VCaP (cell line): Measurements from ENCODE around the gene FMNL2.

ENCODE experiments used
- H3K27ac ChIP-seq: fragments of 450-650 bp; 2 replicates; pipeline ENCODE4 v1.5.1; 2017
- TF ChIP-seq, protein P1 (sequence below): fragments of 450-650 bp; conservative IDR thresholded peaks from 2 replicates; pipeline ENCODE4 v1.5.1; 2017; ENCODE audit warnings: mild to moderate bottlenecking, moderate library complexity

Gene FMNL2

DNA sequence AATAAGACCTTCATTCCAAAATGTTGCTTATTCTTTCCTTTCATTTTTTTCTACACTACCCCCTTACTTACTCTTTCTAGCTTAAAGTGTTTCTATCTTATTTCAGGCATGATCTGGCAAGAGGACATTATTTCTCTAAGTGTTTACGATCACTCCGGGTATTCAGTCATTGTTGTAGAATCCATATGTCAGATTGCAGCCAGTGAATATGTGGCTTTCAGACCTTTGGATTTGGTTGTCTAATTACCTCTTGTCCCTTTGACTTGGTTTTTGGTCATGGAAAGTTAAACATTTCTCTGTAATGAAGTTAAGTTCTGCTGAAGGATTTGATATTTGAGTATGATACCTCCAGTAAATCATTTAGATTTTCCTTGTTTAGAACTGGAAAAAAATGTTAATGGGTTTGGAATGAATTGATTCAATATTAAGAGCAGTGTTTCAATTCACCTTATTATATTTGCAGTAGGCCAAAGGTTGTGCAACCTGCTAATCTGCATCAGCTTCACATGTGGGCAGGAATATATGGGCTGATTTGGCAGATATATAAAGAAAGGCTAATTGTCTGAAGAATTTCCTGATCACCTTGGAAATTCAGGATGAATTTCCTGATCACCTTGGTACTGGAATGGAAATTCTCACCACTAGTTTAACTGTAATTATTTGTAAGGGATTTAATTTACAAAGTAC is 227.4 kb downstream of the FMNL2 start:
- TF ChIP-seq, protein P1, sequence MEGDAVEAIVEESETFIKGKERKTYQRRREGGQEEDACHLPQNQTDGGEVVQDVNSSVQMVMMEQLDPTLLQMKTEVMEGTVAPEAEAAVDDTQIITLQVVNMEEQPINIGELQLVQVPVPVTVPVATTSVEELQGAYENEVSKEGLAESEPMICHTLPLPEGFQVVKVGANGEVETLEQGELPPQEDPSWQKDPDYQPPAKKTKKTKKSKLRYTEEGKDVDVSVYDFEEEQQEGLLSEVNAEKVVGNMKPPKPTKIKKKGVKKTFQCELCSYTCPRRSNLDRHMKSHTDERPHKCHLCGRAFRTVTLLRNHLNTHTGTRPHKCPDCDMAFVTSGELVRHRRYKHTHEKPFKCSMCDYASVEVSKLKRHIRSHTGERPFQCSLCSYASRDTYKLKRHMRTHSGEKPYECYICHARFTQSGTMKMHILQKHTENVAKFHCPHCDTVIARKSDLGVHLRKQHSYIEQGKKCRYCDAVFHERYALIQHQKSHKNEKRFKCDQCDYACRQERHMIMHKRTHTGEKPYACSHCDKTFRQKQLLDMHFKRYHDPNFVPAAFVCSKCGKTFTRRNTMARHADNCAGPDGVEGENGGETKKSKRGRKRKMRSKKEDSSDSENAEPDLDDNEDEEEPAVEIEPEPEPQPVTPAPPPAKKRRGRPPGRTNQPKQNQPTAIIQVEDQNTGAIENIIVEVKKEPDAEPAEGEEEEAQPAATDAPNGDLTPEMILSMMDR: no peak
- H3K27ac ChIP-seq: no peak overlapping the region

DNA sequence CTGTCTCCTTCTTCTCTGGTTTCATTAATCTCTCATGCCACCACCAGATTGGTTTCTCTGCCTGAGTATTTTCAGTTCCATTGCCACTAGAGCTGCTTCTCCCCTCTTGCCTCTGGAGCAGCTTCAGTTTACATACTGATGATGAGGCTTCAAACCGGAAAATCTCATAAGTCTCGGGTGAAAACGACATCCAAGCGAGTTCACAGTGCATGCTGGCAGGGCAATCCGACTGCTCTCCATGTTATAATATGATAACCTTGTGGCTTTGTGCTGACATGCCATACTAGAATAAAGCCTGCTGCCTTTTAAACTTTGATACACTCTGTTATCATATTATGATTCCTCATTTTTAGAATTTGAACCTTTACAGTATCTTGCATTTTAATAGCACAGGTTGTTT is 228.8 kb downstream of the FMNL2 start:
- H3K27ac ChIP-seq: no peak overlapping the region
- TF ChIP-seq, protein P1: no peak

DNA sequence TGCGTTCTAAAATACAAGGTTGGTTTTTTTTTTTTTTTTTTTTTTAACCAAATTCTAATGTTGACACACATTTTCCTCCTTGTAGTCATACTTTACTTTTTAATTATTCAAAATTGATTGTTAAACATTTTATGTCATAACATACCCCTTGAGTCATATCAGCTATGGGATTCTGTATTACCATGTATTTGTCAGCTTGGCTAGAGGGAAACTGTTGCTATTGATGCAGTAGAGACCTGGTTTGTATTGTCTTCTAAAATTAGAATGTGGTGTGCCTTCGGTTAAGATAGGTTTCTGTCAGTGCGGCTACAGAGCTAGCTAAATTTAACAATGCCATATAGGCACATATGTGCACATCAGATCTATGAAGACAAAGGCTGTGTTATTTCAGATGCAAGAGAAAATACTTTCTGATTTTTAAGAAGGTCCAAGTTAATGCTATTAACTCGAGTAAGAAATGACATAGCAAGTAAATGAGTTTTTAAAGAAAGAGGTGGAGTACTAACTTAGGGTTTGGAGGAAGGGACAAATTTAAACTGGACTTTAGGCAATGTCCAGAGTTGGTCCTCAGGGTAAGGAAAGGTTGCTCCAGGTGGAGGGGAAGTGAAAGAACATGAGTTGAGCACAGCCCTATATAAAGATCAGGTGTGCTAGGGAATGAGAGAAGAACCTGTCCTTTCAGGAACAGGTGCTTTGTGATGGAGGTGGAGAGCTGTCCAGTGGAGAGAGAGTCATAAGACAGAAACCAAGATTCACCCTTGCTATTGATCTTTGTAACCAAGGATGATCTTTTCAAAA is 230.0 kb downstream of the FMNL2 start:
- TF ChIP-seq, protein P1: no peak
- H3K27ac ChIP-seq: no peak overlapping the region

DNA sequence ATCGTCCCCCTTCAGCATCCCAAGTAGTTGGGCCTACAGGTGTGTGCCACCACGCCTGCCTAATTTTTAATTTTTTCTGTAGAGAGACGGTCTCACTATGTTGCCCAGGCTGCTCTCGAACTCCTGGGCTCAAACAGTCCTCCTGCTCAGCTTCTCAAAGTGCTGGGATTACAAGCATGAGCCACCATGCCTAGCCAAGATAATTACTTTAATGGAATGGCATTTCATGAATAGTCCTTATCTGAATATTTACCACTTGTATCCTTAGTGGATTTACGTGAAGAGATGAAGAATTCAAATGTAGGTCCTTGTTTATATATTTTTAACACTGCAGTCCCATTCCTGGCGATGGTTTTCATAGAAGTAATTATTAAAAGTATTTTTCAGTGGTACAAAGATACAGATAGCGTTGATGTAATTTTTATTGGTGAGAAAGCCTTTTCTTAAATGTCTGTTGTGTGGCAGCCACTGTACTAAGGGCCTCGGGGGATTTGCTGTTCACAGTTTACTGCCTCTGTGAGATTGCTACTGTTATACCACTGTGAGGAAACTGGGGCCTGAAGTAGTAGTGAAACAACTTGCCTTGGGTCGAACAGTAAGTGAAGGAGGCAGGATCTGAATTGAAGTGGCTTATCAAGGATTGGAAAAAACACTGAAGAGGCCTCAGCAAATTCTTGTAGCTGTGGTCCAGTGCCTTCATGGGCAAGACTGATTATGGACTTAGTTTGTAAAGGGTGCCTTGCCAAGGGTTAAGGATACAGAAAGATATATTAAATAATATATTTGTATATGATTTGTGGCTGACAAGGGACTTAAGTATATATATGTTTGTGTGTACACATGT is 231.1 kb downstream of the FMNL2 start:
- TF ChIP-seq, protein P1: no peak
- no peak overlapping the region for H3K27ac ChIP-seq

DNA sequence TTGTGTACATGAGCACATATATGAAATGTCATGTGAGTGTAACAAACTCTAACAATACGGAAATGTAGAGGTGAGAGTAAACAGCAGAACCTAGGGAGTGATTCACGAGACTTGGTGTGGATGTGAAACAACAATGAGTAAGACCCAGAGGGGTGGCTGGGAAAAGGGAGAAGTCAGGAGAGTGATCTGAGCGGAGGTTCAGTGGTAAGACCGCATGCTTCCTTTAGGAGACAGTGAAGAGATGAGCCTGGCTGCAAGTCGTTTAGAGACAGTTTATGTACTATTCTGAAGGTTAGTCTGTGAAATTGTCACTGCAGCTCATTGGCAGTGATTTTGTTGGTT is 231.7 kb downstream of the FMNL2 start:
- TF ChIP-seq, protein P1: no peak
- no peak overlapping the region for H3K27ac ChIP-seq

DNA sequence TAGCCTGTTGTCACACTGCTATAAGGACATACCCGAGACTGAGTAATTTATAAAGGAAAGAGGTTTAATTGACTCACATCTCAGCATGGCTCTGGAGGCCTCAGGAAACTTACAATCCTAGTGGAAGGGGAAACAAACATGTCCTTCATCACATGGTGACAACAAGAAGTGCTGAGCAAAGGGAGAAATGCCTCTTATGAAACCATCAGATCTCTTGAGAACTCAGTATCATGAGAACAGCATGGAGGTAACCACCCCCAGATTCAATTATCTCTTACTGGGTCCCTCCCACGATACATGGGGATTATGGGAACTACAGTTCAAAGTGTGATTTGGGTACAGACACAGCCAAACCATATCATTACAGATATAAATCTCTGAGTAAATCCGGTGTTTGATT is 233.6 kb downstream of the FMNL2 start:
- H3K27ac ChIP-seq: no peak overlapping the region
- TF ChIP-seq, protein P1: no peak

DNA sequence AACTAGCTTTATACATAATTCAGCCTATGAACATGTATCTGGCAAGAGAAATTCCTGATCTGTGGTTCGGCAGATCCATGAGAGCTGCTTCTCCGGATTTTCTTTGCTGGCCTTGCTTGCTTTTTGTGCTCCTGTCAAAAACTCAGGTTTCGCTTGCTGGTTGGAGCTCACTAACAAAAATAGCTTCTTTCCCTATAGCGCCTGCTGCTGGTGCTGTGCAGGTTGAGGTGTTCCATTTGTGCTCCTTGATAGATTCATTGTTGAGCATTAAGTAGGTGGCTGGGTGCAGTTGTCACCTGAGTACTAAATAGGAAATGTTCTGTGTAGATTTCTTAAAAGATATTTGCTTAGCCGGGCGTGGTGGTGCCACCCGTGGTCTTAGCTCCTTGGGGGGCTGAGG is 234.2 kb downstream of the FMNL2 start:
- TF ChIP-seq, protein P1: no peak
- no peak overlapping the region for H3K27ac ChIP-seq
